ENCODE measurements around the gene SKAP1. TPM values are rescaled to one million over a fixed set of nuclear protein-coding genes. Genes with fewer than 3 reads are reported as not detected.

SKAP1 gene
- total and polyA plus RNA-seq, 10 donors = 11.5 to 28.9 (median 20.5) TPM

DNA sequence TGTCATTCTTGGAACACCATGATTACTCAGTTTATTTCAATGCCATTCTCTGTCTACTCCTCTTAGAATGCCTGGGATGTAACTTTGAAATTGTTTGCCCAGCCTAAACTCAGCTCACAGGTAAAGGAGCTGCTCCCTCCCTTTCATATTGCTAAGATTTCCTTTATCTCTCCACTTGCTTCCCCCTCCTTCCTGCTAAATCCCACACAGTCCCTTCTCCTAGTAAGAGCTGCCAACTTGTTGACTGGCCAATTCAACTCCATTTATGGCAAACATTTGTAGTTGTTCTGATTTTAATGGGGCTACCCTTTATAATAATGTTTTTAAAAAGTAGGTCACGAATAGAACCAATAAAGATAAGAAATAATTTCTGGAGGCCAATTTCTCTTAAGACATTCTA, 146.1 kb downstream of the SKAP1 start:
- Histone ChIP-seq H3K27me3 (replicated peaks in 1 of 7) (peaks cover 0 to 16% (median 0%) of the 10 kb centered on the region in 7 donors), H3K4me3 (no peak overlapping the region), H3K27ac (no peak overlapping the region), H3K4me1 (no peaks in the 10 kb centered on the region), H3K9me3 (no peaks in the 10 kb centered on the region), H3K36me3 (peaks cover 0 to 5% (median 0%) of the 10 kb centered on the region in 6 donors)
- DNase-seq = no peak
- intact Hi-C loops (cut with DNase I; ENCODE audit: low total_unique reads) = no loop called here
- TF ChIP-seq POLR2AphosphoS5 (IDR thresholded peaks at IDR 0.05) = no peak
- 82 to 88% (median 85%) methylated on average over 1 of the region's 1 CpG for whole genome bisulfite sequencing, 5 donors

DNA sequence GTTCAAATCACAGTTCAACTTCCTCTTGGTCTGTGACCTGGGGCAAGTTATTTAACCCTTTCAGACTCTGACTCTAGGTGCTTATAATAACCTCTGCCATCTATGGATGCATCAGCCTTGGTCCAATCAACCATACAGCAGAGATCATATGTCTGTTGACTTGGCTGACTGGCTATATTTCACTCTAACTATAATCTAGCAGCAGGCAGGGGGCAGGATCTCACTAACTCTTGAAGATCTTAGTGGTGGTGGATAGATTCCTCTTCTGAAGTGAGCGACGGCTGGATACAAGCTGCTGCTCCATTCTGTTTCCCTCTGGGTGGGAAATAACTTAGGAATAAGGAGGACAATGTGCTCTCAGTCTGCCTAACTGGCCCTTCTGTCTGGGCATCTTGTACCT, 146.6 kb downstream of the SKAP1 start:
- Histone ChIP-seq H3K4me1 (no peaks in the 10 kb centered on the region), H3K4me3 (no peak overlapping the region), H3K27ac (no peak overlapping the region), H3K27me3 (replicated peaks in 1 of 7) (peaks cover 0 to 11% (median 0%) of the 10 kb centered on the region in 7 donors), H3K36me3 (peaks cover 0 to 5% (median 0%) of the 10 kb centered on the region in 6 donors), H3K9me3 (no peaks in the 10 kb centered on the region)
- WGBS, 5 donors = 76 to 95% (median 90%) methylated on average over 2 of the region's 2 CpGs
- no peak for TF ChIP-seq POLR2A (IDR thresholded peaks at IDR 0.05)
- TF ChIP-seq POLR2AphosphoS5 (IDR thresholded peaks at IDR 0.05) = no peak
- TF ChIP-seq, protein P1, sequence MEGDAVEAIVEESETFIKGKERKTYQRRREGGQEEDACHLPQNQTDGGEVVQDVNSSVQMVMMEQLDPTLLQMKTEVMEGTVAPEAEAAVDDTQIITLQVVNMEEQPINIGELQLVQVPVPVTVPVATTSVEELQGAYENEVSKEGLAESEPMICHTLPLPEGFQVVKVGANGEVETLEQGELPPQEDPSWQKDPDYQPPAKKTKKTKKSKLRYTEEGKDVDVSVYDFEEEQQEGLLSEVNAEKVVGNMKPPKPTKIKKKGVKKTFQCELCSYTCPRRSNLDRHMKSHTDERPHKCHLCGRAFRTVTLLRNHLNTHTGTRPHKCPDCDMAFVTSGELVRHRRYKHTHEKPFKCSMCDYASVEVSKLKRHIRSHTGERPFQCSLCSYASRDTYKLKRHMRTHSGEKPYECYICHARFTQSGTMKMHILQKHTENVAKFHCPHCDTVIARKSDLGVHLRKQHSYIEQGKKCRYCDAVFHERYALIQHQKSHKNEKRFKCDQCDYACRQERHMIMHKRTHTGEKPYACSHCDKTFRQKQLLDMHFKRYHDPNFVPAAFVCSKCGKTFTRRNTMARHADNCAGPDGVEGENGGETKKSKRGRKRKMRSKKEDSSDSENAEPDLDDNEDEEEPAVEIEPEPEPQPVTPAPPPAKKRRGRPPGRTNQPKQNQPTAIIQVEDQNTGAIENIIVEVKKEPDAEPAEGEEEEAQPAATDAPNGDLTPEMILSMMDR (IDR thresholded peaks at IDR 0.05 in 8 of 11, conservative IDR thresholded peaks at IDR 0.05 in 3 of 11) = no peak
- no peak for DNase-seq
- intact Hi-C loops (cut with DNase I; ENCODE audit: low total_unique reads) = no loop called here

DNA sequence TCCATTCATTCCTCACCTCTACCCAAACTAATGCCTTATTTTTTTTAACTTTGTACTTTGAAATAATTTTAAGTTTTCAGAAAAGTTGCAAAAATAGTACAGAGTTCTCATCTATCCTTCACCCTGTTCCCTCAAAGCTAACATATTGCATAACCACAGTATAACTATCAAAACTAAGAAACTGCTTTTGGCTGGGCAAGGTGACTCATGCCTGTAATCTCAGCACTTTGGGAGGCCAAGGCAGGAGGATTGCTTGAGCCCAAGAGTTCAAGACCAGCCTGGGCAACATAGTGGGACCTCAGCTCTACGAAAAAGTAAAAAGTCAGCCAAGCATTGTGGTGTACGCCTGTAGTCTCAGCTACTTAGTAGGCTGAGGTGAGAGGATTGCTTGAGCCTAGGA, 147.7 kb downstream of the SKAP1 start:
- DNase-seq = no peak
- H3K27me3 ChIP-seq (replicated peaks in 1 of 7) = peaks cover 0 to 9% (median 0%) of the 10 kb centered on the region in 7 donors
- 84 to 96% (median 89%) methylated on average over 2 of the region's 2 CpGs for WGBS, 5 donors
- H3K4me3 ChIP-seq = no peak overlapping the region
- TF ChIP-seq POLR2AphosphoS5 (IDR thresholded peaks at IDR 0.05) (no peak), POLR2A (IDR thresholded peaks at IDR 0.05) (no peak)
- TF ChIP-seq, protein P1 (IDR thresholded peaks at IDR 0.05 in 8 of 11, conservative IDR thresholded peaks at IDR 0.05 in 3 of 11) = no peak
- H3K27ac ChIP-seq = no peak overlapping the region
- intact Hi-C loops (cut with DNase I; ENCODE audit: low total_unique reads) = no loop called here
- peaks cover 0 to 5% (median 0%) of the 10 kb centered on the region in 6 donors for H3K36me3 ChIP-seq
- no peaks in the 10 kb centered on the region for H3K4me1 ChIP-seq
- H3K9me3 ChIP-seq = no peaks in the 10 kb centered on the region

DNA sequence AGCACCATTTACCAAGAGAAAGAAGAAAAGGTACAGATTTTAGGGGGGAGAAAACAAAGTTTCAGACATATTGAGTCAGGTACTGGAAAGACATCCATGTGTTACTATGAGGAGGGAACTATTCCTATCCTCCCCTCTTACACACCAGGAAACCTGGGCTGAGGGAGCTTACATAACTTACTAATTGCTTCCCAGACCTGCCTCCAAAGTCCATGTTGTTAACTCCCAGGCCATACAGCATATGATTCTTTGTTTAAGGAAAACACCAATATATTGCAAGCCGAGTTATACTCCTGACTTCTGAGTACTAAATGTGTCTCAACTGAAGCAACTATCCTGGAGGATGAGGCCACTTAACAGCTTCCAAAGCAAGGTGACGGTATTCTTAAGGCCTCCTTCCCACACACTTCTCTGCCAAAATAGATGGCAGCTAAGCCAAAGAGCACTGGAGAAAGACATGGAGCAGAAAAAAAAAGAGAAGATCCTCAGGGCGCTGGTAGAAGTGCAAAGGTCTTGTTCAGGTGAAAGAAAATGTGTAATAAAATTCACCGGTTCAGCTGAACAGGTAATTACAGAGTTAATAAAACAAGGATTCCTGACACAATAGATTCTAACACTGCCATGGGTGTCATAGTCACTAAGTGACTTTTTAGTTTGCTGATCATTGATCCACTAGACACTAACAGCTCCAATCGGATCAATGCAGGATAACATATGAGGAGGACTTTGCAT, 151.1 kb downstream of the SKAP1 start:
- Histone ChIP-seq H3K27me3 (replicated peaks in 1 of 7) (peaks cover 0 to 3% (median 0%) of the 10 kb centered on the region in 7 donors), H3K27ac (no peak overlapping the region), H3K9me3 (no peaks in the 10 kb centered on the region), H3K4me1 (no peaks in the 10 kb centered on the region), H3K4me3 (no peak overlapping the region), H3K36me3 (no peaks in the 10 kb centered on the region)
- no peak for DNase-seq
- intact Hi-C loops (cut with DNase I; ENCODE audit: low total_unique reads) = no loop called here
- no peak for TF ChIP-seq POLR2AphosphoS5 (IDR thresholded peaks at IDR 0.05)
- TF ChIP-seq, protein P1 (IDR thresholded peaks at IDR 0.05 in 8 of 11, conservative IDR thresholded peaks at IDR 0.05 in 3 of 11) = no peak
- 88 to 93% (median 92%) methylated on average over 5 of the region's 5 CpGs for WGBS, 5 donors
